MCF 10A (cell line): ENCODE measurements around the gene SAG. TPM values are rescaled to one million over a fixed set of nuclear protein-coding genes. Genes with fewer than 3 reads are reported as not detected.
"Not testable (repeated sequence)": the region's sequence is repeated elsewhere in the genome, so short reads cannot be mapped to it uniquely, and the experiment has no call there.

Experiments used
- BruUV-seq: library from RNA; stranded (reverse); fragments of 400-500 nt; replicated peaks from 2 replicates; lab custom pipeline; 2021; lab: Mats Ljungman, UMichigan
- CTCF ChIA-PET: fragments of 300-600 bp; sonication (Branson Sonifier 250); formaldehyde crosslinking; extraction: SDS; loops from one replicate; lab custom pipeline; 2021; ENCODE audit warnings: antibody characterized with exemption, inconsistent platforms; lab: Yijun Ruan, JAX
- POLR2A ChIA-PET: fragments of 300-600, 350-650 bp; sonication (Branson Sonifier 250); formaldehyde crosslinking; extraction: SDS; loops from one replicate; lab custom pipeline; 2020; ENCODE audit warnings: antibody characterized with exemption, inconsistent platforms; lab: Yijun Ruan, JAX
- DNase-seq: peaks from one replicate; pipeline ENCODE4 v3.0.0-alpha.2; 2018; ENCODE audit not compliant: unreplicated experiment
- H3K27ac Mint-ChIP-seq: one replicate; pipeline ENCODE4 v1.8.0; 2022; ENCODE audit warnings: mild to moderate bottlenecking, low read depth, mixed read lengths; ENCODE audit not compliant: unreplicated experiment
- H3K27me3 Mint-ChIP-seq: one replicate; pipeline ENCODE4 v1.8.0; 2022; ENCODE audit warnings: mixed read lengths; ENCODE audit not compliant: insufficient read depth, unreplicated experiment
- H3K36me3 Mint-ChIP-seq: one replicate; pipeline ENCODE4 v1.8.0; 2022; ENCODE audit warnings: mild to moderate bottlenecking, moderate library complexity, mixed read lengths; ENCODE audit not compliant: insufficient read depth, unreplicated experiment
- H3K4me1 Mint-ChIP-seq: one replicate; pipeline ENCODE4 v1.8.0; 2022; ENCODE audit warnings: mixed read lengths; ENCODE audit not compliant: insufficient read depth, unreplicated experiment
- H3K4me3 Mint-ChIP-seq: one replicate; pipeline ENCODE4 v1.8.0; 2022; ENCODE audit warnings: mild to moderate bottlenecking, moderate library complexity, mixed read lengths; ENCODE audit not compliant: unreplicated experiment
- H3K9me3 Mint-ChIP-seq: one replicate; pipeline ENCODE4 v1.8.0; 2022; ENCODE audit warnings: mixed read lengths; ENCODE audit not compliant: unreplicated experiment
- CTCF ChIP-seq: fragments of 200-600 bp; IDR thresholded peaks from one replicate; pipeline ENCODE4 v1.8.0; 2022; ENCODE audit warnings: antibody characterized with exemption, mild to moderate bottlenecking; ENCODE audit not compliant: unreplicated experiment
- intact Hi-C: fragments of 100-400 bp; cut with micrococcal nuclease; formaldehyde crosslinking; loops from 2 replicates; pipeline ENCODE4 v1.14.1; 2022
- total RNA-seq: library from RNA; stranded (reverse); gene quantifications from 2 replicates; pipeline ENCODE4 v1.2.3, GENCODE V29; 2022

SAG gene
- total RNA-seq, 1 experiment from 2014 or later: not detected

DNA sequence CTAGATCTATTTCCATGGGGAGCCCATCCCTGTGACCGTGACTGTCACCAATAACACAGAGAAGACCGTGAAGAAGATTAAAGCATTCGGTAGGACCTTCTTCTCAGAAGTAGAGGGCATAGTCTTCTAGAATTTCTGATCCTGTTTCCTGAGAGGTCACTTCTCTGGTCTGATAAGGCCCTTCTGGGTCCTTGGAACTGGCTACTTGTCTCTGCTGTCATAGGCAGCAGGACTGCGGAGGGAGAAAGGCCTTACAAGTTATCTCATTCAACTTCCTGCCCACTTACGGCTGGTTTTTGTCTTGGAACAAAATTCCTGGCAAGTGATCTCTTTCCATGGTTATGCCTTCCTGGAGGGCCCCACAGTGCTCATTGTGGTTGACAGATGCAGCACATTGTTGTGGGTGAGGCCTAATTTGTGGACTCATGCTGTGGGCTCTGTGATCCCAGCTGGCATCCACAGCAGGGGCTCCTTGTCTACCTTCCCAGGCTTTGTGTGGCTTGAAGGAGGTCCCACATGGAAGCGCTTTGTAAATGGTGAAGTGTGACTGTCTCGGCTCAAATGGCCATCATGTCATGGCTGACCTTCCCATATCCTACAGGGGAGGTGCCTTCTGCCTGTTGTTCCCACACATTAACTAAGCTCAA, 22.0 kb downstream of the SAG start:
- no peak for DNase-seq
- POLR2A ChIA-PET: interaction anchor here (0.6 kb wide), 1 partner anchor 92 kb away, joined by 4 read pairs; no protein-coding TSS in a partner anchor
- Mint-ChIP-seq H3K36me3 (no peaks in the 10 kb centered on the region), H3K4me1 (no peaks in the 10 kb centered on the region), H3K4me3 (no peak overlapping the region), H3K27ac (no peak overlapping the region), H3K9me3 (no peaks in the 10 kb centered on the region), H3K27me3 (no peaks in the 10 kb centered on the region)
- intact Hi-C loops: no loop called here
- CTCF ChIA-PET: interaction anchor here (1.7 kb wide), 1 partner anchor 17 kb away, joined by 3 read pairs; no protein-coding TSS in a partner anchor
- TF ChIP-seq CTCF: no peak
- no TSS peak for BruUV-seq

DNA sequence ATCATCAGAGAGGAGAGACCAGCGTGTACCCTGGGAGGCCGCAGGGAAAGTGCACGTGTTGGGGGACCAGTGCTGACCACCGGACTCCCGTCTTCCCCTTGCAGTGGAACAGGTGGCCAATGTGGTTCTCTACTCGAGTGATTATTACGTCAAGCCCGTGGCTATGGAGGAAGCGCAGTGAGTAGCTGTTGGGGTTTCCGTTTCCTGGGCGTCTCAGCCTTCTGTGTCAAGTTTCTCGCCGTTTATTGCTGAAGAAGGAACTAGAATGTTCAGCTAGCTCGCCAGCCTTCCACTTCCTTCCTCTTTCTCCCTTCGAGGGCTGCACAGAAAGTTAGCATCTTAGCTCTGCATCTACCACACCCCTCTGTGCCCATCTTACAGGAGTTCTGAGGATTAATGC, 23.9 kb downstream of the SAG start:
- intact Hi-C loops: no loop called here
- BruUV-seq: no TSS peak
- H3K4me3 Mint-ChIP-seq: no peak overlapping the region
- H3K9me3 Mint-ChIP-seq: no peaks in the 10 kb centered on the region
- ChIA-PET CTCF (interaction anchor here (0.6 to 1.7 kb wide), 4 partner anchors 19 to 1127 kb away, joined by 3 to 4 read pairs (median 3); partner anchors contain the start of gene DGKD), POLR2A (interaction anchor here (0.8 to 1.1 kb wide), 2 partner anchors 10 to 16 kb away, joined by 3 read pairs; no protein-coding TSS in a partner anchor)
- no peaks in the 10 kb centered on the region for H3K36me3 Mint-ChIP-seq
- H3K27ac Mint-ChIP-seq: no peak overlapping the region
- no peaks in the 10 kb centered on the region for H3K27me3 Mint-ChIP-seq
- DNase-seq: no peak
- no peaks in the 10 kb centered on the region for H3K4me1 Mint-ChIP-seq
- TF ChIP-seq CTCF: no peak

DNA sequence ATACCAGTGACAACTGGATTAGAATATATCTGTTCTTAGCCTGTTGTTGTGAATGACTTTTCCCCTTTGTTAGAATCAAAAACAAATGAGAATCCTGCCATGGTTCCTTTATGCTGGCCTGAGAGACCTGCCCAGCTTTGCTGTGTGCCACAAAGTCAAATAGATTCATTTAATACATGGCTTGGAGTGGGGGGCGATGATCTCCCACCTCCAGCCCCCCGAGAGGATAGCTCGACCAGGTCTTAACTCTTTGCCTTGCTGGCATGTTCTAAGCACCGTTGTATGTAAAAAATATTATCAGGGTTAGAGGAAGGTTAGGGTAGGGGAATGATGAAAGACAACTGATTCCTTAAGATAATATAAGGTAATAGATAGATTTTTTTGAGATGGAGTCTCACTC, 24.5 kb downstream of the SAG start:
- Mint-ChIP-seq H3K27me3 (no peaks in the 10 kb centered on the region), H3K27ac (no peak overlapping the region), H3K4me1 (no peaks in the 10 kb centered on the region), H3K9me3 (no peaks in the 10 kb centered on the region), H3K4me3 (no peak overlapping the region), H3K36me3 (no peaks in the 10 kb centered on the region)
- no peak for DNase-seq
- POLR2A ChIA-PET: interaction anchor here (0.8 kb wide), 1 partner anchor 11 kb away, joined by 3 read pairs; no protein-coding TSS in a partner anchor
- CTCF ChIA-PET: interaction anchor here (0.7 to 0.8 kb wide), 2 partner anchors 22 to 120 kb away, joined by 3 to 4 read pairs; partner anchors contain the start of gene DGKD
- no peak for TF ChIP-seq CTCF
- no TSS peak for BruUV-seq
- intact Hi-C loops: no loop called here

GRCh38 chr2:233334915-233335314, 27.3 kb downstream of the SAG start:
- no peak for TF ChIP-seq CTCF
- no peaks in the 10 kb centered on the region for H3K4me1 Mint-ChIP-seq
- no peaks in the 10 kb centered on the region for H3K36me3 Mint-ChIP-seq
- H3K9me3 Mint-ChIP-seq: no peaks in the 10 kb centered on the region
- no peak overlapping the region for H3K27ac Mint-ChIP-seq
- H3K4me3 Mint-ChIP-seq: no peak overlapping the region
- ChIA-PET CTCF (no interaction called here), POLR2A (no interaction called here)
- no TSS peak for BruUV-seq
- H3K27me3 Mint-ChIP-seq: no peaks in the 10 kb centered on the region
- intact Hi-C loops: no loop called here
- DNase-seq: no peak

DNA sequence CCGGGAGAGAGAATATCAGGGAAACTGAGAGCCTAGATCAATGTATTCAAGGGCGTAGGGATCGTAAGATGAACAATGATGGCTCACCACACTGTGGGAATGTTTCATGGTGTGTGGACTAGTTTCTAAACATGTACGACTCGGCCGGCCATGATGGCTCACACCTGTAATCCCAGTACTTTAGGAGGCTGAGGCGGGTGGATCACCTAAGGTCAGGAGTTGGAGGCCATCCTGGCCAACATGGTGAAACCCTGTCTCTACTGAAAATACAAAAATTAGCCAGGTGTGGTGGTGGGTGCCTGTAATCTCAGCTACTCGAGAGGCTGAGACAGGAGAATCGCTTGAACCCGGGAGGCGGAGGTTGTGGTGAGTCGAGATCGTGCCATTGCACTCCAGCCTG, 28.5 kb downstream of the SAG start:
- H3K27ac Mint-ChIP-seq, intact Hi-C loops, H3K4me3 Mint-ChIP-seq, H3K9me3 Mint-ChIP-seq, DNase-seq, H3K4me1 Mint-ChIP-seq, H3K36me3 Mint-ChIP-seq, BruUV-seq, H3K27me3 Mint-ChIP-seq: not testable (repeated sequence)
- ChIA-PET CTCF (interaction anchor here (0.7 kb wide), 2 partner anchors 13 to 532 kb away, joined by 3 read pairs; no protein-coding TSS in a partner anchor), POLR2A (interaction anchor here (0.6 kb wide), 1 partner anchor 1799 kb away, joined by 3 read pairs; no protein-coding TSS in a partner anchor)
